DOHH2 (cell line): ENCODE measurements around the gene BEST3.

Experiments
- CTCF ChIP-seq: fragments of 200-600 bp; sonication (generic); IDR thresholded peaks from one replicate; pipeline ENCODE4 v1.5.1; 2014; ENCODE audit warnings: antibody characterized with exemption, mild to moderate bottlenecking, low read depth, low read length; ENCODE audit not compliant: poor library complexity, severe bottlenecking
- EZH2phosphoT487 ChIP-seq: fragments of 200-600 bp; sonication (generic); IDR thresholded peaks from 2 replicates; pipeline ENCODE4 v1.6.1; 2017; ENCODE audit warnings: borderline replicate concordance, mild to moderate bottlenecking, antibody characterized with exemption, low read length, moderate library complexity, mixed read lengths

- TF ChIP-seq EZH2phosphoT487: no peak
- no peak for TF ChIP-seq CTCF
Observed at GRCh38 chr12:69661386-69661785, 37.7 kb downstream of the BEST3 start.
